H9 (cell line): ENCODE data around the gene DMRTC1. TPM values are rescaled to one million over a fixed set of nuclear protein-coding genes. Genes with fewer than 3 reads are reported as not detected.
"Not testable (repeated sequence)": the region's sequence is repeated elsewhere in the genome, so short reads cannot be mapped to it uniquely, and the experiment has no call there.

Source experiments
- DNase-seq: peaks from one replicate; pipeline ENCODE4 v3.0.0-alpha.2; 2017
- H2AFZ ChIP-seq: one replicate; pipeline ENCODE4 v1.6.1; 2013; ENCODE audit warnings: mild to moderate bottlenecking, low read length, control low read depth, moderate library complexity
- H2AK5ac ChIP-seq: 2 replicates; pipeline ENCODE4 v1.6.1; 2013; ENCODE audit warnings: low read length, control low read depth, mixed read lengths; ENCODE audit not compliant: insufficient read length
- H2BK120ac ChIP-seq: one replicate; pipeline ENCODE4 v1.6.1; 2013; ENCODE audit warnings: low read depth, mild to moderate bottlenecking, low read length, control low read depth, inconsistent platforms; ENCODE audit not compliant: poor library complexity, severe bottlenecking
- H2BK12ac ChIP-seq: 2 replicates; pipeline ENCODE4 v1.6.1; 2013; ENCODE audit warnings: low read length, control low read depth, mixed read lengths, low read depth; ENCODE audit not compliant: insufficient read length
- H2BK15ac ChIP-seq: 2 replicates; pipeline ENCODE4 v1.6.1; 2013; ENCODE audit warnings: low read depth, low read length, control low read depth
- H2BK20ac ChIP-seq: one replicate; pipeline ENCODE4 v1.6.1; 2013; ENCODE audit warnings: low read depth, mild to moderate bottlenecking, low read length, control low read depth, inconsistent platforms; ENCODE audit not compliant: poor library complexity, severe bottlenecking
- H2BK5ac ChIP-seq: 2 replicates; pipeline ENCODE4 v1.6.1; 2013; ENCODE audit warnings: low read length, control low read depth, mixed read lengths; ENCODE audit not compliant: insufficient read length
- H3K14ac ChIP-seq: 2 replicates; pipeline ENCODE4 v1.6.1; 2013; ENCODE audit warnings: low read length, control low read depth; ENCODE audit not compliant: insufficient read depth
- H3K18ac ChIP-seq: 2 replicates; pipeline ENCODE4 v1.6.1; 2013; ENCODE audit warnings: low read depth, mild to moderate bottlenecking, mixed read lengths, low read length, control low read depth; ENCODE audit not compliant: insufficient read length
- H3K23ac ChIP-seq: 2 replicates; pipeline ENCODE4 v1.6.1; 2013; ENCODE audit warnings: low read length, control low read depth, mixed read lengths, low read depth; ENCODE audit not compliant: insufficient read length
- H3K23me2 ChIP-seq: 2 replicates; pipeline ENCODE4 v1.6.1; 2013; ENCODE audit warnings: low read depth, mild to moderate bottlenecking, mixed read lengths, low read length, control low read depth; ENCODE audit not compliant: insufficient read length, poor library complexity, severe bottlenecking
- H3K27ac ChIP-seq: 2 replicates; pipeline ENCODE4 v1.5.1; 2013; ENCODE audit warnings: low read length, control low read depth, mixed read lengths, low read depth; ENCODE audit not compliant: insufficient read length
- H3K27me3 ChIP-seq: 2 replicates; pipeline ENCODE4 v1.6.1; 2013; ENCODE audit warnings: low read length, control low read depth, inconsistent platforms; ENCODE audit not compliant: insufficient read depth
- H3K4ac ChIP-seq: 2 replicates; pipeline ENCODE4 v1.6.1; 2013; ENCODE audit warnings: low read depth, mild to moderate bottlenecking, control low read depth, inconsistent platforms, low read length, moderate library complexity
- H3K4me1 ChIP-seq: 2 replicates; pipeline ENCODE4 v1.6.1; 2013; ENCODE audit warnings: low read length, control low read depth, inconsistent platforms; ENCODE audit not compliant: insufficient read depth
- H3K4me2 ChIP-seq: 2 replicates; pipeline ENCODE4 v1.6.1; 2013; ENCODE audit warnings: low read length, control low read depth, mixed read lengths; ENCODE audit not compliant: insufficient read length, insufficient read depth
- H3K56ac ChIP-seq: 2 replicates; pipeline ENCODE4 v1.6.1; 2013; ENCODE audit warnings: low read depth, mild to moderate bottlenecking, mixed read lengths, low read length, control low read depth; ENCODE audit not compliant: insufficient read length
- H3K79me1 ChIP-seq: 2 replicates; pipeline ENCODE4 v1.6.1; 2013; ENCODE audit warnings: low read depth, mild to moderate bottlenecking, moderate library complexity, low read length, control low read depth, inconsistent platforms; ENCODE audit not compliant: insufficient read depth, poor library complexity, severe bottlenecking
- H3K79me2 ChIP-seq: 2 replicates; pipeline ENCODE4 v1.6.1; 2013; ENCODE audit warnings: low read length, control low read depth, inconsistent platforms; ENCODE audit not compliant: insufficient read depth
- H3K9ac ChIP-seq: 2 replicates; pipeline ENCODE4 v1.6.1; 2013; ENCODE audit warnings: low read length, control low read depth, mixed read lengths; ENCODE audit not compliant: insufficient read length; ENCODE audit errors: extremely low read depth
- H3K9me3 ChIP-seq: one replicate; pipeline ENCODE4 v1.6.1; 2013; ENCODE audit warnings: low read depth, low read length, inconsistent platforms; ENCODE audit not compliant: control insufficient read depth
- H3T11ph ChIP-seq: one replicate; pipeline ENCODE4 v1.6.1; 2013; ENCODE audit warnings: mild to moderate bottlenecking, low read length, control low read depth, inconsistent platforms
- H4K20me1 ChIP-seq: one replicate; pipeline ENCODE4 v1.6.1; 2013; ENCODE audit not compliant: control insufficient read depth, insufficient read length, insufficient read depth
- H4K5ac ChIP-seq: 2 replicates; pipeline ENCODE4 v1.6.1; 2013; ENCODE audit warnings: low read depth, mild to moderate bottlenecking, mixed read lengths, low read length, control low read depth; ENCODE audit not compliant: insufficient read length
- H4K8ac ChIP-seq: replicated peaks from 2 replicates; pipeline ENCODE4 v1.6.1; 2013; ENCODE audit warnings: low read length, control low read depth, mixed read lengths, low read depth; ENCODE audit not compliant: insufficient read length
- H4K91ac ChIP-seq: 2 replicates; pipeline ENCODE4 v1.6.1; 2013; ENCODE audit warnings: low read depth, mild to moderate bottlenecking, moderate library complexity, mixed read lengths, low read length, control low read depth; ENCODE audit not compliant: insufficient read length
- H3K27ac Mint-ChIP-seq, 3 experiments: 2 replicates in 2 of 3; 3 replicates in 1 of 3; pipeline ENCODE4 v1.8.0; 2020 to 2021; ENCODE audit warnings: mixed read lengths in 3 of 3, mild to moderate bottlenecking in 1 of 3, moderate library complexity in 1 of 3
- H3K27me3 Mint-ChIP-seq: 2 replicates; pipeline ENCODE4 v1.8.0; 2021; ENCODE audit warnings: low read depth, mild to moderate bottlenecking, moderate library complexity, mixed read lengths
- H3K36me3 Mint-ChIP-seq, 3 experiments: 2 replicates in 2 of 3; 3 replicates in 1 of 3; pipeline ENCODE4 v1.8.0; 2020 to 2021; ENCODE audit warnings: low read depth in 3 of 3, mixed read lengths in 3 of 3; ENCODE audit not compliant: insufficient read depth in 1 of 3
- H3K4me1 Mint-ChIP-seq, 2 experiments: 2 replicates each; pipeline ENCODE4 v1.8.0; 2020; ENCODE audit warnings: mixed read lengths in 2 of 2
- H3K4me3 Mint-ChIP-seq, 2 experiments: 2 replicates in 1 of 2; 3 replicates in 1 of 2; pipeline ENCODE4 v1.8.0; 2020 to 2021; ENCODE audit warnings: mild to moderate bottlenecking in 2 of 2, mixed read lengths in 2 of 2, moderate library complexity in 1 of 2
- H3K9me3 Mint-ChIP-seq, 2 experiments: 2 replicates in 1 of 2; 3 replicates in 1 of 2; pipeline ENCODE4 v1.8.0; 2020; ENCODE audit warnings: mild to moderate bottlenecking in 2 of 2, mixed read lengths in 2 of 2, moderate library complexity in 1 of 2
- WGBS: extraction: QIAGEN DNeasy Blood & Tissue Kit; methylation state at CpG from one replicate; pipeline ENCODE4 v1.1.7; 2013; ENCODE audit warnings: missing lambda C conversion rate, low lambda C conversion rate, mixed read lengths; ENCODE audit not compliant: insufficient read length; ENCODE audit errors: extremely low coverage; 5-methylcytosine and 5-hydroxymethylcytosine counted together
- total RNA-seq: library from RNA; stranded (reverse); gene quantifications from 2 replicates; pipeline ENCODE4 v1.2.1, GENCODE V29; 2021

The DMRTC1 gene
- total RNA-seq, 1 experiment from 2014 or later = not detected

GRCh38 chrX:72936882-72937455, 6.7 kb downstream of the DMRTC1 start:
- H3K79me2 ChIP-seq, H3K9me3 Mint-ChIP-seq, H3K18ac ChIP-seq, H3K4me1 ChIP-seq, DNase-seq, H3K79me1 ChIP-seq, H4K8ac ChIP-seq, H3K4ac ChIP-seq, H2BK15ac ChIP-seq, H4K91ac ChIP-seq, H3K27me3 Mint-ChIP-seq, H2BK120ac ChIP-seq, H3K14ac ChIP-seq, H4K5ac ChIP-seq, H3K4me1 Mint-ChIP-seq, H3K9ac ChIP-seq, H3K27ac Mint-ChIP-seq, H2BK5ac ChIP-seq, H3K27me3 ChIP-seq, H3T11ph ChIP-seq, H3K4me3 Mint-ChIP-seq, H3K23me2 ChIP-seq, H3K23ac ChIP-seq, H3K4me2 ChIP-seq, H2BK20ac ChIP-seq, H4K20me1 ChIP-seq, H3K36me3 Mint-ChIP-seq, H3K27ac ChIP-seq, H3K9me3 ChIP-seq, H2AFZ ChIP-seq, H2BK12ac ChIP-seq, H3K56ac ChIP-seq, H2AK5ac ChIP-seq: not testable (repeated sequence)
- WGBS = no CpG with 5 or more reads among the region's 8 CpGs

GRCh38 chrX:72936455-72936854, 7.2 kb downstream of the DMRTC1 start:
- H4K5ac ChIP-seq, H4K8ac ChIP-seq, H3K4me1 ChIP-seq, H2AFZ ChIP-seq, H3K27ac ChIP-seq, H2BK120ac ChIP-seq, H3K79me2 ChIP-seq, H4K91ac ChIP-seq, H3K56ac ChIP-seq, H3K9me3 Mint-ChIP-seq, H3K9me3 ChIP-seq, H4K20me1 ChIP-seq, H2BK15ac ChIP-seq, H3K14ac ChIP-seq, DNase-seq, H3K27me3 ChIP-seq, H3T11ph ChIP-seq, H3K4me2 ChIP-seq, H3K27ac Mint-ChIP-seq, H2AK5ac ChIP-seq, H3K27me3 Mint-ChIP-seq, H3K23ac ChIP-seq, H2BK5ac ChIP-seq, H2BK12ac ChIP-seq, H3K4me3 Mint-ChIP-seq, H3K36me3 Mint-ChIP-seq, H3K79me1 ChIP-seq, H3K4ac ChIP-seq, H3K4me1 Mint-ChIP-seq, H2BK20ac ChIP-seq, H3K9ac ChIP-seq, H3K23me2 ChIP-seq, H3K18ac ChIP-seq: not testable (repeated sequence)
- WGBS = no CpG with 5 or more reads among the region's 7 CpGs
